NB4 (cell line): ENCODE data around the gene PPP2R3C.

ENCODE experiments used
- CTCF ChIP-seq: IDR thresholded peaks from one replicate; pipeline ENCODE4 v1.5.1; 2012; ENCODE audit warnings: low read depth, low read length
- MAX ChIP-seq: IDR thresholded peaks from 2 replicates; pipeline ENCODE4 v1.6.1; 2011; ENCODE audit warnings: low read depth, low read length
- MYC ChIP-seq: IDR thresholded peaks from 2 replicates; pipeline ENCODE4 v1.6.1; 2011; ENCODE audit warnings: low read depth, low read length
- POLR2A ChIP-seq: IDR thresholded peaks from 2 replicates; pipeline ENCODE4 v1.6.1; 2011; ENCODE audit warnings: mild to moderate bottlenecking; ENCODE audit not compliant: insufficient read length; ENCODE audit errors: extremely low read depth

GRCh38 chr14:35164849-35165248 lies 43.1 kb upstream of the PPP2R3C start:
- TF ChIP-seq CTCF: no peak
- no peak for TF ChIP-seq POLR2A
- TF ChIP-seq MAX: no peak
- no peak for TF ChIP-seq MYC
